HG03442 (cell line): ENCODE data around the gene RAB40B.
"Not testable (repeated sequence)": the region's sequence is repeated elsewhere in the genome, so short reads cannot be mapped to it uniquely, and the experiment has no call there.

Experiments used
- ATAC-seq: cut with Tn5 transposase; IDR thresholded peaks from one replicate; pipeline ENCODE4 v1.9.1; 2021; ENCODE audit warnings: mild to moderate bottlenecking, moderate library complexity; ENCODE audit not compliant: unreplicated experiment

RAB40B gene

GRCh38 chr17:82668631-82669099, 29.8 kb downstream of the RAB40B start:
- no peak for ATAC-seq

- ATAC-seq: no peak
Measured at GRCh38 chr17:82668024-82668630, 30.4 kb downstream of the RAB40B start.

- ATAC-seq: no peak
Measured at GRCh38 chr17:82667668-82668000, 30.9 kb downstream of the RAB40B start.

GRCh38 chr17:82666931-82667667, 31.4 kb downstream of the RAB40B start:
- ATAC-seq: no peak

- no peak for ATAC-seq
Measured at GRCh38 chr17:82665891-82666290, 32.6 kb downstream of the RAB40B start.

- ATAC-seq: no peak
Measured at GRCh38 chr17:82665217-82665616, 33.3 kb downstream of the RAB40B start.

- no peak for ATAC-seq
Measured at GRCh38 chr17:82664701-82665182, 33.8 kb downstream of the RAB40B start.

GRCh38 chr17:82664276-82664575, 34.3 kb downstream of the RAB40B start:
- no peak for ATAC-seq

GRCh38 chr17:82663381-82664275, 34.9 kb downstream of the RAB40B start:
- ATAC-seq: no peak

- ATAC-seq: no peak
Measured at GRCh38 chr17:82662711-82663261, 35.7 kb downstream of the RAB40B start.

- ATAC-seq: no peak
Measured at GRCh38 chr17:82661717-82662683, 36.5 kb downstream of the RAB40B start.

GRCh38 chr17:82659886-82660285, 38.6 kb downstream of the RAB40B start:
- ATAC-seq: no peak

GRCh38 chr17:82658796-82659452, 39.6 kb downstream of the RAB40B start:
- no peak for ATAC-seq

- ATAC-seq: no peak
Measured at GRCh38 chr17:82658331-82658730, 40.2 kb downstream of the RAB40B start.

GRCh38 chr17:82657926-82658325, 40.6 kb downstream of the RAB40B start:
- no peak for ATAC-seq

- ATAC-seq: no peak
Measured at GRCh38 chr17:82656266-82656665, 42.2 kb downstream of the RAB40B start.

- ATAC-seq: no peak
Measured at GRCh38 chr17:82655523-82655922, 43.0 kb downstream of the RAB40B start.

GRCh38 chr17:82655038-82655479, 43.4 kb downstream of the RAB40B start:
- no peak for ATAC-seq

- ATAC-seq: not testable (repeated sequence)
Measured at GRCh38 chr17:82654611-82655010, 43.9 kb downstream of the RAB40B start.
